ENCODE results near the gene GPR3. TPM values are rescaled to one million over a fixed set of nuclear protein-coding genes. Genes with fewer than 3 reads are reported as not detected.

GPR3 gene
- total RNA-seq, 1 experiment from 2014 or later = 0.98 TPM

DNA sequence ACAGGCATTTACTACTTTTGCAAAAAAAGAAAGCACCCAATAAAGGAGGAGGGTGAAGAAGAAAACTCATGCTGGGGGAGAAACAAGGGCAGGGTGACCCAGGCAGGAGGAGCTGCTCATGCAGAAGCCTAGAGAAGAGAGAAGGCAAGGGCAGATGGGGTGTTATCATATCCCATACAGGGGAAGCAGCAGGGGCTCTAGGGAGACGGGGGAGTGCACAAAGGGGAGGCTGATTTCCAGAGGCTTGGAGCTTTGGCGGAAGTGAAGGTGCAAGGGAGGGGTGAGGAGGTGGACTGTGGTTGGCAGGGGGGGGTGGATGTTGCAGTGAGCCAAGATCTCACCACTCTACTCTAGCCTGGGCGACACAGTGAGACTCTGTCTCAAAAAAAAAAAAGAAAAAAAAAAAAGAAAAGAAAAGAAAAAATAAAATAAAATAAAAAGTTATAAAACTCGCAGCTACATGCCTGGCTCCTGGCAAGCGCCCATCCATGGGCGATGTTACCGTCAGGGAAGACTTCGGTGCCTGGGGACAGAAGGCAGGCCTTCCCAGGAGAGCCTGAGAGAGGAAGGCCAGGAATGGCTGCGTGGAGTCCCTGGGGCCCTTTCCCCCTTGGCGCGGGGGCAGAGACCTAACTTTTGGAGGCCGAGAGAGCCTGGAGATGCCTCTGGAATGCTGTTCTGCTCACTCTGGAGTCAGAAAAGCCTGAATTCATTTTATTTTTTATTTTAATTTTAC lies 14.5 kb upstream of the GPR3 start:
- no peaks in the 10 kb centered on the region for H3F3A ChIP-seq (ENCODE audit: insufficient read depth, low read depth)
- H3K79me2 ChIP-seq (ENCODE audit: low read depth) = no peaks in the 10 kb centered on the region
- no peaks in the 10 kb centered on the region for H3K9me3 ChIP-seq (ENCODE audit: insufficient read depth, low read depth)
- no peaks in the 10 kb centered on the region for H4K20me1 ChIP-seq (ENCODE audit: insufficient read depth)
- H3K4me1 ChIP-seq (replicated peaks; ENCODE audit: insufficient read depth) = no peaks in the 10 kb centered on the region
- H3K4me3 ChIP-seq = no peak overlapping the region
- no TSS peak for BruUV-seq (replicated peaks)
- ChIA-PET CTCF (interaction anchor here (0.6 kb wide), 3 partner anchors 11 to 120 kb away, joined by 3 to 9 read pairs (median 7); partner anchors contain the start of gene MAP3K6), POLR2A (ENCODE audit: unreplicated experiment) (no interaction called here)
- no peak overlapping the region for H2AFZ ChIP-seq
- intact Hi-C loops (cut with micrococcal nuclease; ENCODE audit: unreplicated experiment) = no loop called here
- no peak overlapping the region for H3K27ac ChIP-seq
- TF ChIP-seq EZH2 (IDR thresholded peaks at IDR 0.05; ENCODE audit: low read depth) (no peak), CTCF (conservative IDR thresholded peaks at IDR 0.05) (no peak)
- no peaks in the 10 kb centered on the region for H3K9me2 ChIP-seq (ENCODE audit: insufficient read depth)
- H3K27me3 ChIP-seq (ENCODE audit: insufficient read depth, low read depth) = no peaks in the 10 kb centered on the region
- DNase-seq = no peak
- no peaks in the 10 kb centered on the region for H3K36me3 ChIP-seq (ENCODE audit: low read depth)
- no peak overlapping the region for H3K4me2 ChIP-seq

DNA sequence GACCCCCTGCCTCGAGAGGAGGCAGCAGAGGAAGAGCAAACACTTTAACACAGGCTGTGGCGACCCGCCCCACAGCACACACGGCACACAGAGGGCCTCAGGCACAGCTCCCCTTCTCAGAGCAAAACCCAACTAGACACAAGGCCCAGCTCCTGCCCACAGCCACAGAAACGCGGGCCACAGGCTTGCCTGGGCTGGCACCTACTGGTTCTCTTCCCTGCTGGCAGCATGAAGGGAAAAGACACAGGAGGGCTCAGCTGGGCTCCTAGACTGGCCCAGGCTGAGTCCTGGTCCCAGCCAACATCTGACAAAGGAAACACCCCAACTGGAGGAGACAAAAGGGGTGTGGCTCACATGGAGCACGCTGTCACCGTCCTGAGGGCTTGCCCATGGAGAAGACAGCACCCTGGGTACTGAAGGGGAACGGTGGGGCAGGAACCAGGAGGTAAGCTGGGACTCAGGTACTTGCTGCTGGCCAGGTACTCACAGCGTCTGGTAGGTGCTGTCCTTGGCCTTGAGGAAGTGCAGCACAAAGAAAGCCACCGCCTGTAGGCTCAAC lies 12.8 kb upstream of the GPR3 start:
- Histone ChIP-seq H3K27me3 (ENCODE audit: insufficient read depth, low read depth) (no peaks in the 10 kb centered on the region), H3K9me2 (ENCODE audit: insufficient read depth) (no peaks in the 10 kb centered on the region), H3F3A (ENCODE audit: insufficient read depth, low read depth) (no peaks in the 10 kb centered on the region), H3K9me3 (ENCODE audit: insufficient read depth, low read depth) (no peaks in the 10 kb centered on the region), H3K36me3 (ENCODE audit: low read depth) (no peaks in the 10 kb centered on the region), H3K4me2 (no peak overlapping the region), H4K20me1 (ENCODE audit: insufficient read depth) (no peaks in the 10 kb centered on the region), H3K4me1 (replicated peaks; ENCODE audit: insufficient read depth) (no peaks in the 10 kb centered on the region), H2AFZ (no peak overlapping the region), H3K4me3 (no peak overlapping the region), H3K79me2 (ENCODE audit: low read depth) (no peaks in the 10 kb centered on the region), H3K27ac (no peak overlapping the region)
- POLR2A ChIA-PET (ENCODE audit: unreplicated experiment) = no interaction called here
- intact Hi-C loops (cut with micrococcal nuclease; ENCODE audit: unreplicated experiment) = no loop called here
- no TSS peak for BruUV-seq (replicated peaks)
- CTCF ChIA-PET = interaction anchor here (0.6 kb wide), 1 partner anchor 290 kb away, joined by 3 read pairs; no protein-coding TSS in a partner anchor
- DNase-seq = no peak
- TF ChIP-seq CTCF (conservative IDR thresholded peaks at IDR 0.05) = no peak
- no peak for TF ChIP-seq EZH2 (IDR thresholded peaks at IDR 0.05; ENCODE audit: low read depth)

GRCh38 chr1:27380224-27380623 lies 12.2 kb upstream of the GPR3 start:
- Histone ChIP-seq H3K4me1 (replicated peaks; ENCODE audit: insufficient read depth) (no peaks in the 10 kb centered on the region), H3K4me2 (no peak overlapping the region), H4K20me1 (ENCODE audit: insufficient read depth) (no peaks in the 10 kb centered on the region), H3K4me3 (no peak overlapping the region), H2AFZ (no peak overlapping the region), H3K79me2 (ENCODE audit: low read depth) (no peaks in the 10 kb centered on the region), H3K9me2 (ENCODE audit: insufficient read depth) (no peaks in the 10 kb centered on the region), H3K36me3 (ENCODE audit: low read depth) (no peaks in the 10 kb centered on the region), H3F3A (ENCODE audit: insufficient read depth, low read depth) (no peaks in the 10 kb centered on the region), H3K9me3 (ENCODE audit: insufficient read depth, low read depth) (no peaks in the 10 kb centered on the region), H3K27ac (no peak overlapping the region), H3K27me3 (ENCODE audit: insufficient read depth, low read depth) (no peaks in the 10 kb centered on the region)
- BruUV-seq (replicated peaks) = no TSS peak
- no peak for TF ChIP-seq CTCF (conservative IDR thresholded peaks at IDR 0.05)
- no peak for TF ChIP-seq EZH2 (IDR thresholded peaks at IDR 0.05; ENCODE audit: low read depth)
- POLR2A ChIA-PET (ENCODE audit: unreplicated experiment) = no interaction called here
- intact Hi-C loops (cut with micrococcal nuclease; ENCODE audit: unreplicated experiment) = no loop called here
- CTCF ChIA-PET = no interaction called here
- no peak for DNase-seq
